ENCODE measurements around the gene SH3GLB1.

DNA sequence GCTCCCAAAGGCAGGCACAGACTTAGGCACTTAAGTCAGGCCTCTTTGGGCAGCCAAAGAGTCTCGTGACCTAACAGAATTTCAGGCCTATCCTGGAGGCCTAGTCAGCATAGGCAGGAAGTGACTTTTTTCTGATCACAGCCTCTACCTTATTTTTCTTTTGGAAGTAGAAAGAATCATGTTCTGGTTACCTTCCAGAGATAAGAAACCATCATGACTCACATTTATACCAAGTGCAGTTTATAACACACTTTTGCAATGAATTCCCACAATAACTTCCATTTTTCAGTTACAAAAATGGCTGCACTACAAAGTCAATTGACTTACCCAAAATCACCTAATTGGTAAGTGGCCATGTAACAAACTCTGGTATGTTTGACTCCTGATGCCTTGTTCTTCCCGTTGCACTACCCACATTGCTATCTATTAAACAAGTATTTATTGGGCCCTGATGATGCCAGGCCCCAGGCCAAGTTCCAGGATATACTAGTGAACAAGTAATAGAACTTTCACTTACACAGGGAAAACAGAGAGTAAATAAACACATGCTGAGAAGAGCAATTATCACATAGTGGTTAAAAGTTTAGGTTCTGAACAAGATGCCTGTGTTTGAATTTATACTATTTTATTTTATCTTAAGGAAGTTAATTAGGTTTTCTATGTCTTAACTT is 74.3 kb downstream of the SH3GLB1 start:
- TF ChIP-seq, protein P1, sequence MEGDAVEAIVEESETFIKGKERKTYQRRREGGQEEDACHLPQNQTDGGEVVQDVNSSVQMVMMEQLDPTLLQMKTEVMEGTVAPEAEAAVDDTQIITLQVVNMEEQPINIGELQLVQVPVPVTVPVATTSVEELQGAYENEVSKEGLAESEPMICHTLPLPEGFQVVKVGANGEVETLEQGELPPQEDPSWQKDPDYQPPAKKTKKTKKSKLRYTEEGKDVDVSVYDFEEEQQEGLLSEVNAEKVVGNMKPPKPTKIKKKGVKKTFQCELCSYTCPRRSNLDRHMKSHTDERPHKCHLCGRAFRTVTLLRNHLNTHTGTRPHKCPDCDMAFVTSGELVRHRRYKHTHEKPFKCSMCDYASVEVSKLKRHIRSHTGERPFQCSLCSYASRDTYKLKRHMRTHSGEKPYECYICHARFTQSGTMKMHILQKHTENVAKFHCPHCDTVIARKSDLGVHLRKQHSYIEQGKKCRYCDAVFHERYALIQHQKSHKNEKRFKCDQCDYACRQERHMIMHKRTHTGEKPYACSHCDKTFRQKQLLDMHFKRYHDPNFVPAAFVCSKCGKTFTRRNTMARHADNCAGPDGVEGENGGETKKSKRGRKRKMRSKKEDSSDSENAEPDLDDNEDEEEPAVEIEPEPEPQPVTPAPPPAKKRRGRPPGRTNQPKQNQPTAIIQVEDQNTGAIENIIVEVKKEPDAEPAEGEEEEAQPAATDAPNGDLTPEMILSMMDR (IDR thresholded peaks at IDR 0.05; ENCODE audit: poor library complexity, severe bottlenecking) = no peak
- no peak for TF ChIP-seq POLR2AphosphoS5 (IDR thresholded peaks at IDR 0.05)
- no peak for TF ChIP-seq RAD21 (conservative IDR thresholded peaks at IDR 0.05)
- no peak for TF ChIP-seq TAF1 (IDR thresholded peaks at IDR 0.05; ENCODE audit: low read depth)
- no peak for TF ChIP-seq EP300 (conservative IDR thresholded peaks at IDR 0.05; ENCODE audit: poor library complexity, severe bottlenecking)
- TF ChIP-seq EZH2 (IDR thresholded peaks at IDR 0.05; ENCODE audit: borderline replicate concordance, insufficient read depth, low read length, poor library complexity, severe bottlenecking) = no peak
